ENCODE data around the gene TMEM267.

The TMEM267 gene

DNA sequence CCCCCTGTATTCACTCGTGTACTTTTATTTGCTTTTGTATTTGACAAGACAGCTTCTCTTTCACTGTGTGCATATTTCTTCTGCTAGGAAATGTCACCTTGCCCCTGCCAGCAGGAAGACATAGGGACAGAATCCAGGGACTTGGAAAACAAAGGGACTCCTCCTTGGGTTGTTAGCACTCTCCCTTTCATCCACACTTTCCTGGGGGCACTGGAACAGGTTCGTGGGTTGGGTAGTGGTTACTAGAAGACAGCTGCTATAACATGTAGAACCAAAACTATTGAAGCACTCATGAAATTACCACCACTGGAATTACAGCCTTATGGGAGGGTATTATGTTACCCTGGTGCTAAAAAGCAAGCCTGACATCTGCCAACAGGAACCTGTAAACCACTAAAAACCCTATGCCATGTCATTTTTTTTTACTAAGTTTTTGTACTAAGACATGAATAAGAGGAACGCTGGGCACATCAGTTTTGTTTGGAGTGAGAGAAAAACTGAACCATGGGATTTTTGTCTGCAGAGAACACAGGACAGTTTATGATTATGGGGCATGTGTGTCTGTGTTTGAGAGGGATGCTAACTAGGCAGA, 66.8 kb downstream of the TMEM267 start:
- H3K4me2 ChIP-seq (ENCODE audit: insufficient read depth, low read length) = no peak overlapping the region
- no peaks in the 10 kb centered on the region for H3K4me1 ChIP-seq (ENCODE audit: insufficient read depth, low read length)
- DNase-seq (no peak), ATAC-seq (ENCODE audit: insufficient read depth, low read depth) (no peak)
- H3K9ac ChIP-seq (ENCODE audit: low read depth, low read length) = no peak overlapping the region
- H2AFZ ChIP-seq (ENCODE audit: low read depth, low read length) = no peak overlapping the region
- H3K36me3 ChIP-seq (ENCODE audit: insufficient read depth, low read length) = no peaks in the 10 kb centered on the region
- H3K27ac ChIP-seq (ENCODE audit: low read length) = no peak overlapping the region
- no peaks in the 10 kb centered on the region for H3K79me2 ChIP-seq (ENCODE audit: insufficient read depth, low read length)
- no peak for TF ChIP-seq EZH2 (IDR thresholded peaks at IDR 0.05; ENCODE audit: borderline replicate concordance, low read depth, low read length, severe bottlenecking)
- TF ChIP-seq, protein P1, sequence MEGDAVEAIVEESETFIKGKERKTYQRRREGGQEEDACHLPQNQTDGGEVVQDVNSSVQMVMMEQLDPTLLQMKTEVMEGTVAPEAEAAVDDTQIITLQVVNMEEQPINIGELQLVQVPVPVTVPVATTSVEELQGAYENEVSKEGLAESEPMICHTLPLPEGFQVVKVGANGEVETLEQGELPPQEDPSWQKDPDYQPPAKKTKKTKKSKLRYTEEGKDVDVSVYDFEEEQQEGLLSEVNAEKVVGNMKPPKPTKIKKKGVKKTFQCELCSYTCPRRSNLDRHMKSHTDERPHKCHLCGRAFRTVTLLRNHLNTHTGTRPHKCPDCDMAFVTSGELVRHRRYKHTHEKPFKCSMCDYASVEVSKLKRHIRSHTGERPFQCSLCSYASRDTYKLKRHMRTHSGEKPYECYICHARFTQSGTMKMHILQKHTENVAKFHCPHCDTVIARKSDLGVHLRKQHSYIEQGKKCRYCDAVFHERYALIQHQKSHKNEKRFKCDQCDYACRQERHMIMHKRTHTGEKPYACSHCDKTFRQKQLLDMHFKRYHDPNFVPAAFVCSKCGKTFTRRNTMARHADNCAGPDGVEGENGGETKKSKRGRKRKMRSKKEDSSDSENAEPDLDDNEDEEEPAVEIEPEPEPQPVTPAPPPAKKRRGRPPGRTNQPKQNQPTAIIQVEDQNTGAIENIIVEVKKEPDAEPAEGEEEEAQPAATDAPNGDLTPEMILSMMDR (IDR thresholded peaks at IDR 0.05; ENCODE audit: borderline replicate concordance, extremely low read depth, low read length, poor library complexity, severe bottlenecking) = no peak
- no peaks in the 10 kb centered on the region for H3K27me3 ChIP-seq (ENCODE audit: insufficient read depth, low read length, poor library complexity)
- H4K20me1 ChIP-seq (ENCODE audit: insufficient read depth, low read length) = no peaks in the 10 kb centered on the region
- no peaks in the 10 kb centered on the region for H3K9me3 ChIP-seq (ENCODE audit: insufficient read depth, low read length, severe bottlenecking)
- H3K4me3 ChIP-seq (ENCODE audit: low read depth in 1 of 2, low read length in 2 of 2) = no peak overlapping the region

DNA sequence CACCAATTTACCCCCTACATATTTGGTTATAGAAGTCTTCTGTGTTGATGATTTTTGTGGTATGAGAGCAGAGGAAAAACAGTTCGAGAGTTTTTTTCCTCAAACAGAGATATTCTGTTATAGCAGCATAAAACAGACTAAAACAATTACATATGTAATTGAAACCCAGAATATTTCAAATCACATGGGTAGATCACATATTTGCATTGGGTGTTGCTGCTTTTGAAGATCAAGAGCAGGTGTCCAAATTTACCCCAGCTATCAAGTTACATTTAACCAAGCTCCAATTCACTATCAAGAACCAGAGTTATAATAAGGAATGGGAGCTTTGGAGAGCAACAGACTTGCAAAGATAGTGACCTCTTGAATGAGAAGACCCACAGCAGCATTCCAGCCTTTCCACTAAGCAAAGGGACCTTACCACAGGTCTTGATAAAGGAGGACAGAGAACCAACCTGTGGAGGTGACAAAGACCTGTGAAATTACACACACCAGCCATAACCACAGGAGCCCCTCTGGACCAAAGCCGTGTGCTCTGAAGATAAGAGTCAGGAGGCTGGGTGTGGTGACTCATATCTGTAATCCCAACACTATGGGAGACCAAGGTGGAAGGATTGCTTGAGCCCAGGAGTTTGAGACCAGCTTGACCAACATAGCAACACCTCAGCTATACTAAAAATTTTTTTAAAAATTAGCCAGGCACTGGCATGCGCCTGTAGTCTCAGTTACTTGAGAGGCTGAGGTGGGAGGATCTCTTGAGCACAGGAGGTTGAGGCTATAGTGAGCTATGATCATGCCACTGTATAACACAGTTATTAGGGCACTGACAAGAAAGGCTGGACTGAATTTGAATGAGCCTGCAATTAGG, 67.5 kb downstream of the TMEM267 start:
- Histone ChIP-seq H2AFZ (ENCODE audit: low read depth, low read length) (no peak overlapping the region), H3K36me3 (ENCODE audit: insufficient read depth, low read length) (no peaks in the 10 kb centered on the region), H4K20me1 (ENCODE audit: insufficient read depth, low read length) (no peaks in the 10 kb centered on the region), H3K4me1 (ENCODE audit: insufficient read depth, low read length) (no peaks in the 10 kb centered on the region), H3K79me2 (ENCODE audit: insufficient read depth, low read length) (no peaks in the 10 kb centered on the region), H3K9me3 (ENCODE audit: insufficient read depth, low read length, severe bottlenecking) (no peaks in the 10 kb centered on the region), H3K27me3 (ENCODE audit: insufficient read depth, low read length, poor library complexity) (no peaks in the 10 kb centered on the region), H3K4me3 (ENCODE audit: low read depth in 1 of 2, low read length in 2 of 2) (no peak overlapping the region), H3K9ac (ENCODE audit: low read depth, low read length) (no peak overlapping the region), H3K27ac (ENCODE audit: low read length) (no peak overlapping the region), H3K4me2 (ENCODE audit: insufficient read depth, low read length) (no peak overlapping the region)
- ATAC-seq (ENCODE audit: insufficient read depth, low read depth) (no peak), DNase-seq (no peak)
- TF ChIP-seq, protein P1 (IDR thresholded peaks at IDR 0.05; ENCODE audit: borderline replicate concordance, extremely low read depth, low read length, poor library complexity, severe bottlenecking) = no peak
- no peak for TF ChIP-seq EZH2 (IDR thresholded peaks at IDR 0.05; ENCODE audit: borderline replicate concordance, low read depth, low read length, severe bottlenecking)

DNA sequence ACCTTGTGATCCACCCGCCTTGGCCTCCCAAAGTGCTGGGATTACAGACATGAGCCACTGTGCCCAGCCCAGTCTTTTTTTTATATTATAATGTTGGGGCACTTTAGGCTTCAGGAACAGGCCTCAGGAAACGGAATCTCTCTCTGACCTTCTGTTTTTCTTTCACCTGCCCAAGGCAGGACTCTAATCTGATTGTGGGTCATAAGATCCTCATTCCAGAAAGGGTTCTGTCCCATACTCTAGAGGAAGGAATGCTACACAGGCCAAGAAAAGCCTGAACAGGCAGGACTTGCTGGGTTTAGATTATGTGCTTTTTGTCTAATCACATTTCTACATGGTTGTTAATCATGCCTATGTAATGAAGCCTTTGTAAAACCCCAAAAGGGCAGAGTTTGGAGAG, 69.7 kb downstream of the TMEM267 start:
- no peak for TF ChIP-seq EZH2 (IDR thresholded peaks at IDR 0.05; ENCODE audit: borderline replicate concordance, low read depth, low read length, severe bottlenecking)
- TF ChIP-seq, protein P1 (IDR thresholded peaks at IDR 0.05; ENCODE audit: borderline replicate concordance, extremely low read depth, low read length, poor library complexity, severe bottlenecking) = no peak

More for the DNA sequence above, 69.7 kb downstream of the TMEM267 start:
- Histone ChIP-seq H3K9me3 (ENCODE audit: insufficient read depth, low read length, severe bottlenecking) (no peaks in the 10 kb centered on the region), H3K36me3 (ENCODE audit: insufficient read depth, low read length) (no peaks in the 10 kb centered on the region), H2AFZ (ENCODE audit: low read depth, low read length) (no peak overlapping the region), H3K27me3 (ENCODE audit: insufficient read depth, low read length, poor library complexity) (no peaks in the 10 kb centered on the region), H3K4me3 (ENCODE audit: low read depth in 1 of 2, low read length in 2 of 2) (no peak overlapping the region), H4K20me1 (ENCODE audit: insufficient read depth, low read length) (no peaks in the 10 kb centered on the region), H3K79me2 (ENCODE audit: insufficient read depth, low read length) (no peaks in the 10 kb centered on the region), H3K9ac (ENCODE audit: low read depth, low read length) (no peak overlapping the region), H3K4me1 (ENCODE audit: insufficient read depth, low read length) (no peaks in the 10 kb centered on the region), H3K4me2 (ENCODE audit: insufficient read depth, low read length) (no peak overlapping the region), H3K27ac (ENCODE audit: low read length) (no peak overlapping the region)
- no peak for DNase-seq
- no peak for ATAC-seq (ENCODE audit: insufficient read depth, low read depth)

Measured in DND-41 (cell line).